PFSK-1 (cell line): ENCODE measurements around the gene ETV1.

Experiments
- POLR2AphosphoS5 ChIP-seq: IDR thresholded peaks from 2 replicates; pipeline ENCODE4 v1.6.1; 2012; ENCODE audit warnings: low read depth, mild to moderate bottlenecking, control low read depth, low read length, moderate library complexity
- REST ChIP-seq, 2 experiments: IDR thresholded peaks; 2 replicates each; pipeline versions ENCODE4 v1.6.1 to v1.8.0; 2011 to 2012; ENCODE audit warnings: low read depth in 2 of 2, low read length in 2 of 2, control low read depth in 1 of 2, inconsistent platforms in 1 of 2, mild to moderate bottlenecking in 1 of 2, moderate library complexity in 1 of 2; ENCODE audit not compliant: insufficient read depth in 1 of 2

GRCh38 chr7:13849163-13849892 lies 140.1 kb downstream of the ETV1 start:
- no peak for TF ChIP-seq POLR2AphosphoS5
- no peak for TF ChIP-seq REST (IDR thresholded peaks at IDR 0.05; ENCODE audit: insufficient read depth in 1 of 2, low read depth in 2 of 2, low read length in 2 of 2)
